ENCODE data around the gene PLEKHG5.
A peak's percentile ranks its signal among the peaks of the same experiment; 100 is the strongest.
"Not testable (repeated sequence)": the region's sequence is repeated elsewhere in the genome, so short reads cannot be mapped to it uniquely, and the experiment has no call there.

The PLEKHG5 gene

GRCh38 chr1:6445062-6445763 is 46.3 kb downstream of the PLEKHG5 start:
- no peak for DNase-seq

GRCh38 chr1:6444377-6444776 is 47.1 kb downstream of the PLEKHG5 start:
- DNase-seq: no peak

GRCh38 chr1:6443339-6444115 is 47.9 kb downstream of the PLEKHG5 start:
- DNase-seq: peak; percentile 33 to 43

- DNase-seq: no peak
These were observed 49.9 kb downstream of the PLEKHG5 start for GRCh38 chr1:6441586-6441985.

- peak; percentile 31 to 46 for DNase-seq
These were observed 51.0 kb downstream of the PLEKHG5 start for GRCh38 chr1:6440198-6441126.

- peak; percentile 65 to 74 for DNase-seq
These were observed 53.4 kb downstream of the PLEKHG5 start for GRCh38 chr1:6438047-6438525.

GRCh38 chr1:6437012-6437700 is 54.3 kb downstream of the PLEKHG5 start:
- peak; percentile 39 to 77 for DNase-seq

- not testable (repeated sequence) for DNase-seq
These were observed 55.2 kb downstream of the PLEKHG5 start for GRCh38 chr1:6436277-6436676.

- DNase-seq: no peak
These were observed 55.9 kb downstream of the PLEKHG5 start for GRCh38 chr1:6435547-6435946.

- DNase-seq: no peak
These were observed 56.3 kb downstream of the PLEKHG5 start for GRCh38 chr1:6435129-6435528.

- DNase-seq: no peak
These were observed 57.3 kb downstream of the PLEKHG5 start for GRCh38 chr1:6434186-6434585.

GRCh38 chr1:6431645-6432579 is 59.6 kb downstream of the PLEKHG5 start:
- DNase-seq: not testable (repeated sequence)

GRCh38 chr1:6429660-6430411 is 61.6 kb downstream of the PLEKHG5 start:
- DNase-seq: not testable (repeated sequence)

GRCh38 chr1:6428453-6428852 is 63.0 kb downstream of the PLEKHG5 start:
- DNase-seq: not testable (repeated sequence)

- DNase-seq: peak; percentile 34 to 76
These were observed 63.8 kb downstream of the PLEKHG5 start for GRCh38 chr1:6427441-6428390.

GRCh38 chr1:6426972-6427350 is 64.5 kb downstream of the PLEKHG5 start:
- no peak for DNase-seq

- no peak for DNase-seq
These were observed 65.0 kb downstream of the PLEKHG5 start for GRCh38 chr1:6426277-6426971.

GRCh38 chr1:6425658-6426057 is 65.8 kb downstream of the PLEKHG5 start:
- DNase-seq: no peak
